ENCODE measurements around the gene COG1. TPM values are rescaled to one million over a fixed set of nuclear protein-coding genes. Genes with fewer than 3 reads are reported as not detected.

Gene COG1
- total RNA-seq, 2 donors from 2014 or later, result 32.1 to 34.1 TPM

- Histone ChIP-seq H3K27me3 (replicated peaks; ENCODE audit: insufficient read depth) (no peaks in the 10 kb centered on the region), H3K9me3 (no peaks in the 10 kb centered on the region), H3K36me3 (no peaks in the 10 kb centered on the region), H3K4me1 (ENCODE audit: control insufficient read depth in 1 of 2, low read depth in 2 of 2) (peaks cover 17 to 29% of the 10 kb centered on the region in 2 donors), H3K4me3 (no peak overlapping the region), H3K27ac (no peak overlapping the region)
- TF ChIP-seq CTCF (IDR thresholded peaks at IDR 0.05), result no peak
- ATAC-seq (ENCODE audit: insufficient number of reproducible peaks, low FRiP score, low read depth), result no peak
- DNase-seq (ENCODE audit: low spot score), result no peak
These were observed 24.2 kb upstream of the COG1 start for GRCh38 chr17:73168667-73169066.

- Histone ChIP-seq H3K27ac (no peak overlapping the region), H3K36me3 (no peaks in the 10 kb centered on the region), H3K4me1 (ENCODE audit: control insufficient read depth in 1 of 2, low read depth in 2 of 2) (peaks cover 6 to 16% of the 10 kb centered on the region in 2 donors), H3K4me3 (no peak overlapping the region), H3K27me3 (replicated peaks; ENCODE audit: insufficient read depth) (no peaks in the 10 kb centered on the region), H3K9me3 (no peaks in the 10 kb centered on the region)
- no peak for ATAC-seq (ENCODE audit: insufficient number of reproducible peaks, low FRiP score, low read depth)
- no peak for DNase-seq (ENCODE audit: low spot score)
- TF ChIP-seq CTCF (IDR thresholded peaks at IDR 0.05), result no peak
These were observed 22.5 kb upstream of the COG1 start for GRCh38 chr17:73170324-73170723.

- Histone ChIP-seq H3K36me3 (no peaks in the 10 kb centered on the region), H3K27ac (no peak overlapping the region), H3K27me3 (replicated peaks; ENCODE audit: insufficient read depth) (no peaks in the 10 kb centered on the region), H3K9me3 (no peaks in the 10 kb centered on the region), H3K4me3 (no peak overlapping the region), H3K4me1 (ENCODE audit: control insufficient read depth in 1 of 2, low read depth in 2 of 2) (no peaks in the 10 kb centered on the region)
- no peak for TF ChIP-seq CTCF (IDR thresholded peaks at IDR 0.05)
- ATAC-seq (ENCODE audit: insufficient number of reproducible peaks, low FRiP score, low read depth) (no peak), DNase-seq (ENCODE audit: low spot score) (no peak)
These were observed 20.6 kb upstream of the COG1 start for GRCh38 chr17:73172252-73172651.

- no peak overlapping the region for H3K4me3 ChIP-seq
- ATAC-seq (ENCODE audit: insufficient number of reproducible peaks, low FRiP score, low read depth) (no peak), DNase-seq (ENCODE audit: low spot score) (no peak)
- TF ChIP-seq CTCF (IDR thresholded peaks at IDR 0.05), result no peak
- H3K27ac ChIP-seq, result no peak overlapping the region
- H3K9me3 ChIP-seq, result no peaks in the 10 kb centered on the region
- H3K36me3 ChIP-seq, result no peaks in the 10 kb centered on the region
- no peaks in the 10 kb centered on the region for H3K4me1 ChIP-seq (ENCODE audit: control insufficient read depth in 1 of 2, low read depth in 2 of 2)
- H3K27me3 ChIP-seq (replicated peaks; ENCODE audit: insufficient read depth), result no peaks in the 10 kb centered on the region
These were observed 18.7 kb upstream of the COG1 start for GRCh38 chr17:73174126-73174525.

- Histone ChIP-seq H3K9me3 (no peaks in the 10 kb centered on the region), H3K4me3 (no peak overlapping the region), H3K27me3 (replicated peaks; ENCODE audit: insufficient read depth) (no peaks in the 10 kb centered on the region), H3K36me3 (no peaks in the 10 kb centered on the region), H3K4me1 (ENCODE audit: control insufficient read depth in 1 of 2, low read depth in 2 of 2) (no peaks in the 10 kb centered on the region), H3K27ac (no peak overlapping the region)
- TF ChIP-seq CTCF (IDR thresholded peaks at IDR 0.05), result no peak
- no peak for ATAC-seq (ENCODE audit: insufficient number of reproducible peaks, low FRiP score, low read depth)
- DNase-seq (ENCODE audit: low spot score), result no peak
These were observed 16.8 kb upstream of the COG1 start for GRCh38 chr17:73175962-73176565.
